GM18526 (cell line): Measurements from ENCODE around the gene PNPLA6.

ENCODE experiments used
- POLR2A ChIP-seq: IDR thresholded peaks from 3 replicates; pipeline ENCODE4 v1.6.1; 2011; ENCODE audit not compliant: insufficient read length; ENCODE audit errors: extremely low read depth

PNPLA6 gene

DNA sequence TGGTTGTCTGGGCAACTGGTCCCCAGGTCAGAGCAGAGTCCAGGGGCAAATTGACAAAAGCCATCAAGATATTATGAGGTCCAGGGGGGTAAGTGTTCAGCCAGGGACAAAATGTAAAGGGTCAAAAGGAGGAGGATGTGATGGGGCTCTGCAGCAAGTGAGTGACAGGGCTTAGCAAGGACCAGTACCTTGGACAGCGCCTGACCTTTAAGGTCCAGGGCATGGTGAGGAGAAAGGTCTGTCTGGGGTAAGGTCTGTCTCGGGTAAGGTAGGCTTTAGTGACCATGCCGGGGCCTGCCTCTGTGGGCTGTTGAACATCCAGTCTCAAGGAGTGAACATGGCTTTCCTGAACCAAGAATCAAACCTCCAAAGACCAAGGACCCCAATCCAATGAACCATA lies 25.9 kb upstream of the PNPLA6 start:
- no peak for TF ChIP-seq POLR2A

DNA sequence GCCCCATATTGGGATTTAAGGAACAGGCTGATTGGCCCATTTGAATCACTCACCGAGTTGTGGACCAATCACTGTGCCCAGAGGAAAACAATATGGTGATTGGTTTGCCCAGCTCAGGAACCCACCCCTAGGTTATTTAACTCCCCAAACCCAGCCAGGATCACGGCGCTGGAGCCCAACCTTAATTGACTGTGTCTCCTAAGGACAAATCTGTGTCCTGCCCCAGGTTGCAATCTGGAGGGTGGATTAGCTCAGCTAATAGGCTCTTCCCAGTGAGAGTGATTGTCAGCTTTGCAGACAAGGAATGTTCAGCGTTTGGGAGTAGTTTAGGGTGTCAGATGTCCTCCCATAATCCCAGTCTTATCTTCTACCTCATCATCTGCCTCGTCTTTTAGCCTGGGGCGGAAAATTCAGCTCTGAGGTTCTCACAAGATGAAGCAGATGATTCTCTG lies 23.1 kb upstream of the PNPLA6 start:
- no peak for TF ChIP-seq POLR2A

DNA sequence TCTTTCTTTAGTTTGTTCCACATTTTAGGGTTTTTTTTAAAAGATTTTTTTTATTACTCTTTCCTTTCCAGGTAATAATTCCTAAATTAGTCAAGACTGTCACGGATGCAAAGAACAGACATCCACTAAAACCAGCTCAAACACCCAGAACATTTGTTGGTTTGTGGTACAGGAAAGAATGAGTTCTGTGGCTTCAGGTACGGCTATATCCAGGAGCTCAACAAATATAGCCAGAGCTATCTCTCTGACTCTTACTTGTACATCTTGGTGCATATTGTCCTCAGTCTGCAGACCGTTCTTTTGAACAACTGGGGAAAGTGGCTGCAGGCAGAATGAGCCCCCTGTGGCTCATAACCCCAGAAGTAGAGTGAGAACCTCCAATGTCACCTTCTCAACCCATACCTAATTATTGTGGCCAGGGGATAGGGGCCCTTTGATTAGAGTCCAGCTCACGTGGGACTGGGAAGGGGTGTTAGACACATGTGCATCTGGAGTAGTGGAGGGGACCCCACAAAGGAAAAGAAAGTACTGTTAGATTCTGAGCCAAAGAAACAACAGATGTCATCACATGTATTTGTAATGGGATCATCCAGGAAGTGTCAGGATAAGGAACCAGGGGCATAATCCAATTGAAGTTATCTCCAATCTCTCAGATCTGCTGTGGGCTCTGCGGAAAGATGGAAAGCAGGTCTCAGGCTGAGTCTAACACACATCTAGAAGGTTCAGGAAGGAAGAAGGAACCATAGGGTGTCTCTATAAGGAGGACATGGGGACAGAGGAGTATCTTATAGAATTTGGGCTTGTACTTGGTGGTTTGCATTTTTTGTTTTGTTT lies 21.5 kb upstream of the PNPLA6 start:
- no peak for TF ChIP-seq POLR2A

DNA sequence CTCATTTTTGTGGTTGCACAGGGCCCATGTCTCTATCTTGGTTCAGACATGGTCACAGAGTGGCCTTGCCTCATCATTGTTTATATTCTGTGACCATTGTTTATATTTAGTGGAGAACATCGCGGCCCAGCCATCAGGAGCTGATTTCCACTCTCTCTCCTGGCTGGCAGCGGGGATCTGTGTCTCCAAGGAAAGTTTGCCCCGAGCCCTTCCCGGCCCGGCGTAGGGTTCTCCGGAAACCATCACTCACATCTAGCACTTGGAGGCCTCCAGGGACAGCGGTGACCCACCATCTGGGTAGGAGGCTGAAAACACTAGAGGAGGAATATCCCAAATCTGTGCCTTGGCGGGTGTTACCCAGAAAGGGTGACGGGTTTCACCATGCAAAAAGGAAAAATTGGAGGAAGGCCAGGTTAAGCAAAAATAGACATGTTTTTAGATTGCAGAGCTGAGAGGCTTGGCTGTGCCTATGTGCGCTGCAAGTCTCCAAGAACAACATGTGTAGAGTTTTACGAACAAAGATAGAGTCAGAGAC lies 20.3 kb upstream of the PNPLA6 start:
- TF ChIP-seq POLR2A: no peak

DNA sequence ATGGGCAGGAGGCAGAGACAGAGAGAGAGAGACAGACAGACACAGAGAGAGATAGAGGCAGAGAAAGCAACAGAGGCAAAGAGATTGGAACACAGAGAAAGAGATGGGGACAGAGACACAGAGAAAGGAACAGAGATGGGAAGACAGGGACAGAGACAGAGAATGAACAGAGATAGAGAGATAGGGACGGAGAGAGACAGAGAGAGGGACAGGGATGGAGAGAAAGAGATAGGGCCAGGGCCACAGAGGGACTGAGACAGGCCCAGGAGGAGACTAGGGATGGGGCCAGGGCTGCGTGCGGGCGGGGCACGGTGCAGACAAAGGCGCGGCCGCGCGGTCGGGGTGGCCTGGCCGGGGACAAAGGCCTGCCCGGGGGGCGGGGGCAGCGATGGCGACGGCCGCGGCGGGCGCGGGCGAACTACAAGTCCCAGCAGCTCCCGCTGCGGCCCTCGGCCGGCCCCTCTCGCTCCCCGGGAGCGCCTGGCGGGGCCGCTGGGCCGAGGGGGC lies 19.8 kb upstream of the PNPLA6 start, which contains the start of gene ZNF358:
TSS of gene ZNF358 (plus strand) at position 459 of the 507 bp plus-strand sequence. CDS start 3,140 bp downstream, outside the sequence.
- no peak for TF ChIP-seq POLR2A

DNA sequence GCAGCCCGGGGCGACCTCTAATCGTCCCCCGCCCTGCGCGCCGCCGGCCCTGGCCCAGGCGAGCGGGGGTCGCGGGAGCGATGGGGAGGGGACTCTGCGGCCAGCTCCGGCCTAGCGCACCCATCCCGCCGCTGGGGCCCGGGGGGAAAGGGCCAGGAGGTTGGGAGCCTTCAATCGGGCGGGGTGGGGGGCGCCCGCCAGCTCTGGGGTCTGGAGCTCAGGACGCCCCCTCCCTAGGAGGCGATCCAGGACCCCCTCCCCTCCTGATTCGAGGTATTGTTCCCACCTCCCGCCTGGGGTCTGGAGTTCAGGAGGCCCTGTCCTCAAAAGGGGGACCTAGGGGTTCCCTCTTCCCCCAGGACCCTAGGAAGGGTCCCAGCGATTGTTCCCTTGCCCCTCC lies 19.2 kb upstream of the PNPLA6 start:
- TF ChIP-seq POLR2A: no peak

DNA sequence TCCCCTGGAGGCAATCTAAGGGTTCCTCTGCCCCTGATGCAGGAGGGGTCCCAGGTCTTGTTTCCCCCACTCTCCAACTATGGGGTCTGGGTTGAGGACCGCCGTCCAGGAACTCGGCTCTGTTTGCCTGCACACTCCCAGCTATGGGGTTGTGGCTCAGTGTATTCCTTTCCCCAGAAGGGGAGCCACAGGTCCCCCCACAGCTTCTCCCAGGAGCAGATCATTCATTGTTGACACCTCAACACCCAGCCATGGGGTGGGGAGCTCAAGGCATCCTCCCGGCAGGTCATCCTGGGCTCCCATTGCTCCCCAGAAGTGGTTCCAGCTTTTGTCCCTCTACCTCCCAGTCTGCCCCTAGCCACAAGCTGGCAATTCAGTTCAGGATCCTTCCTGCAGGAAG lies 18.6 kb upstream of the PNPLA6 start:
- TF ChIP-seq POLR2A: no peak

DNA sequence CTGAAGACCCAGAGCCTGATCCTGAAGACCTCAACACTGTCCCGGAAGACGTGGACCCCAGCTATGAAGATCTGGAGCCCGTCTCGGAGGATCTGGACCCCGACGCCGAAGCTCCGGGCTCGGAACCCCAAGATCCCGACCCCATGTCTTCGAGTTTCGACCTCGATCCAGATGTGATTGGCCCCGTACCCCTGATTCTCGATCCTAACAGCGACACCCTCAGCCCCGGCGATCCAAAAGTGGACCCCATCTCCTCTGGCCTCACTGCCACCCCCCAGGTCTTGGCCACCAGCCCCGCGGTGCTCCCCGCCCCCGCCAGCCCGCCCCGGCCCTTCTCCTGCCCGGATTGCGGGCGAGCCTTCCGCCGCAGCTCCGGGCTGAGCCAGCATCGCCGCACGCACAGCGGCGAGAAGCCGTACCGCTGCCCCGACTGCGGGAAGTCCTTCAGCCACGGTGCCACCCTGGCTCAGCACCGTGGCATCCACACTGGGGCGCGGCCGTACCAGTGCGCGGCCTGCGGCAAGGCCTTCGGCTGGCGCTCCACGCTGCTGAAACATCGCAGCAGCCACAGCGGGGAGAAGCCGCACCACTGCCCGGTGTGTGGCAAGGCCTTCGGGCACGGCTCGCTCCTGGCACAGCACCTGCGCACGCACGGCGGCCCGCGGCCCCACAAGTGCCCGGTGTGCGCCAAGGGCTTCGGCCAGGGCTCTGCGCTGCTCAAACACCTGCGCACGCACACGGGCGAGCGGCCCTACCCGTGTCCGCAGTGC lies 16.0 kb upstream of the PNPLA6 start:
- TF ChIP-seq POLR2A: no peak

DNA sequence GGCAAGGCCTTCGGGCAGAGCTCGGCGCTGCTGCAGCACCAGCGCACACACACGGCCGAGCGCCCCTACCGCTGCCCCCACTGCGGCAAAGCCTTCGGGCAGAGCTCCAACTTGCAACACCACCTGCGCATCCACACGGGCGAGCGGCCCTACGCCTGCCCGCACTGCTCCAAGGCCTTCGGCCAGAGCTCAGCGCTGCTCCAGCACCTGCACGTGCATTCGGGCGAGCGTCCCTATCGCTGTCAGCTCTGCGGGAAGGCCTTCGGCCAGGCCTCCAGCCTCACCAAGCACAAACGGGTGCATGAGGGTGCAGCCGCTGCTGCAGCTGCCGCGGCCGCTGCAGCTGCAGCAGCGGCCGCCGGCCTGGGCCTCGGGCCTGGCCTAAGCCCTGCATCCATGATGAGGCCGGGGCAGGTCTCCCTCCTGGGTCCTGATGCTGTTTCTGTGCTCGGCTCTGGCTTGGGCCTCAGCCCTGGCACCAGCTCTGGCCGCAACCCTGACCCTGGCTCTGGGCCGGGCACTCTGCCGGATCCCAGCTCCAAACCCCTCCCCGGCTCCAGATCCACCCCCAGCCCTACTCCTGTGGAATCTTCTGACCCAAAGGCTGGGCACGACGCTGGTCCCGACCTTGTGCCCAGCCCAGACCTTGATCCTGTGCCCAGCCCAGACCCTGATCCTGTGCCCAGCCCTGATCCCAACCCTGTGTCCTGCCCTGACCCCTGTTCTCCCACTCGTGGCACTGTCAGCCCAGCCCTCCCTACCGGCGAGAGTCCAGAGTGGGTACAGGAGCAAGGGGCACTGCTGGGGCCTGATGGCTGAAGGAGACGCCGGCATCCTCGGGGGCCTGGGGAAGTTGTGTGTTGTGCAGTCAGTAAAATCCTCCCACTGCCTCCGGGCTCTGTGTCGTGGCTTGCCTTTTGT lies 15.1 kb upstream of the PNPLA6 start:
- TF ChIP-seq POLR2A: no peak

DNA sequence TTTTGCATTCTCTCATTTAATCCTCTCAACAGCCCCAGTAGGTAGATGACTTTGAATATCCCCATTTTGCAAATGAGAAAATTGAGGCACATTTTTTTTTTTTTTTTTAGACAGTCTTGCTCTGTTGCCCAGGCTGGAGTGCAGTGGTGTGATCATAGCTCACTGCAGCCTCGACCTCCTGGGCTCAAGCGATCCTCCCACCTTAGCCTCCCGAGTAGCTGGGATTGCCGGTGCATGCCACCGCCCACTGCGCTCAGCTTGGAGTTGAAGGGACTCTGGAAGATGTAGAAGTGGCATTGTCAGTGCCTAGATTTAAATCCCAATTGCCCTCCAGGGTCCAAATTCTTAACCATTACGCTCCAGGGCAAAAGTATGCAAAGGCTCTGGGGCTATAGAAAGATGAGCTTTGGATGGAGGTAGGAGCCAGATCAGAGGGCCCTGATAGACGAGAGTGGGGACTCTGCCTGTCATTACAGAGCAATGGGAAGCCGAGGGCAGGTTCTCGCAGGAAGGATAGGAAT lies 13.9 kb upstream of the PNPLA6 start:
- TF ChIP-seq POLR2A: no peak

DNA sequence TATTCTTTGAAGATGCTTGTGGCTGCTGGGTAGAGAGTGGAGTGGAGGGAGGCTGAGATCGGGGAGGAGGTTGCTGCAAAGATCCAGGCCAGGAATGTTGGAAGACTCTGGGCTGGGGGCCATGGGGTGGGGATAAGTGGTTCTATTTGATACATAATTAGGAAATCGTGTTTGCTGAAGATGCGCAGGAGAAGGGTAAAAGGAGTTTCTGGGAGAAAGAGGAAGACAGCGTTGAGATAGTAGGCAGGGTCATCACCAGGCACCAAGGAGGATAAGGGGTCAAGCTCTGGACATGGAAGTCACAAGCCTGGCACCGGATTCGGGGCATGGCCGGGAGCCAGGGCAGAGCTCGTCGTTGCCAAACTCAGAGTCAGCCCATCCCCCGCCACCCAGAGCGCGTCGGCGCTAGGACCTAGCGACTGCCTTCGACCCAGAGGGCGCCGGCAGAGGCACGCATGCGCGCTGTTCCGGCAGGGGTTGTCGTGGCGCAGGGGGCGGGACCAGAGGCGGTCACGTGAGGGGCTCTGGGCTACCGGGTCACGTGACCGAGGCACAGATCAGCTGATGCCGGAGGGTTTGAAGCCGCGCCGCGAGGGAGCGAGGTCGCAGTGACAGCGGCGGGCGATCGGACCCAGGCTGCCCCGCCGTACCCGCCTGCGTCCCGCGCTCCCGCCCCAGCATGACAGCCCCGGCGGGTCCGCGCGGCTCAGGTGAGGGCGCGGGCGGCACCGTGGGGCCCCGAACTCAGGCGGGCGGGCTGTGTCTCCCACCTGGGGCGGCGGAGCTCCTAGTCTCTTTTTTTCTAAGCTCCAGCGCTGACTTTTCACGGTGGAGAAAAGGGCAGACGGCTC lies 13.2 kb upstream of the PNPLA6 start, which contains the start of gene MCOLN1:
TSS of gene MCOLN1 (plus strand) at position 553 of the 851 bp plus-strand sequence. CDS start at position 680, 127 bp downstream.
- peak; percentile 68 for TF ChIP-seq POLR2A

DNA sequence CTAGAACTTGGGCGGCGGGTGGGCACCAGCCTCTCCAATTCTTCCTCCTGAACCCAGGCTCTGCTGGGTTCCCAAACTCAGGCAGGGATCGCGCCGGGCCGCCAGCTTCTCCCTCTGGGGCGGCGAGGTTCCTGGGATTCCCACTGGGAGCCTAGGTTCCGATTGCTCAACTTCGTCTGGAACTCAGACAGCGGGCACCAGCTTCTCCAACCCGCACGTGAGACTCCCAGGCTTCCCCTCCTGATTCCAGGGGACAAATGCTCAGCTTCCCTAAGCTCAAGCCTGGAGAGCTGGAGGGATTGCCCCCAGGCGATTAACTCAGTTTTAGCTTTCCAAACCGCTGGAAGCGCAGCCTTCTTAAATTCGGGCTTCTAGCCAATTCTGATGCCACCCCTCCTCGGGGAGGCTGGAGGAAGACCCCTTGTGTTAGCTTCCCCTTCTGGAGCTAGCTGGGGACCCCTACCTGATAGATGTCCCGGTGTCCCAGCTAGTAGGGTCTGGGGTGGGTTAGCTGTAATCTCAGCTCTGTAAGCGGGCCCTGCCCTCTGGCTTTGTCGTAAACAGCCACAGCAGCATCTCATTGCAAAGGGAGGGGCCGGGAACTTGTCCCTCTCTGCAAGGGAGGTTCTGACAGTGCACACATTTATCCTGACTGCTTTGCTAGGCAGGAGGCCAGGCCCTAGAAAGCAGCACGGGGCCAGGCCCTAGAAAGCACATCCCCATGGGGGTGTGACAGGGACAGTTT lies 12.4 kb upstream of the PNPLA6 start:
- TF ChIP-seq POLR2A: no peak

DNA sequence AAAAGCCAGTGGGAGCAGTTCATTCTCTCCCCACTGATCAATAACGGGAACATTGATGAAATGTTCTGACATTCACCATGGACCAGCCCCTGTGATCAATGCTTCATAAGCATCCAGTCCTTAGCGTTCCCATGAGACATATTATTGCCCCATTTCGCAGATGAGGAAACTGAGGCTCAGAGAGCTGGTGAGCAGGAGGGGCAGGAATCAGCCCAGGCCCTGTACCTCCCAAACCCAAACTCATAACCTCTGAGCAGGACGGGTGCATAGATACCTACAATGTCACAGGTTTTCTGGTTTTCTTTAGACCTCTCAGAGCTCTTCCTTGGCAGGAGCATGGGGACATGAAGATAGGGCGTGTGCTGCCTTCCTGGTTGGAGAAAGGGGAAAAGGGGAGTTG lies 11.0 kb upstream of the PNPLA6 start:
- TF ChIP-seq POLR2A: no peak
